ENCODE measurements around the gene ARHGEF1. TPM values are rescaled to one million over a fixed set of nuclear protein-coding genes. Genes with fewer than 3 reads are reported as not detected.

The ARHGEF1 gene
- total RNA-seq, 6 experiments from 2014 or later, result 63.8 to 73.3 (median 68.2) TPM

GRCh38 chr19:41889896-41890295 lies 6.9 kb downstream of the ARHGEF1 start:
- Mint-ChIP-seq H3K27me3 (ENCODE audit: insufficient read depth) (no peaks in the 10 kb centered on the region; the same call in 1 of the 2 replicates), H3K36me3 (ENCODE audit: low read depth) (no peaks in the 10 kb centered on the region; the same call in 1 of the 2 replicates), H3K4me3 (no peak overlapping the region), H3K4me1 (ENCODE audit: low read depth) (peaks cover 29% of the 10 kb centered on the region), H3K27ac (no peak overlapping the region), H3K9me3 (no peaks in the 10 kb centered on the region)
- no peak for TF ChIP-seq CTCF (IDR thresholded peaks at IDR 0.05)
- no peak for DNase-seq

DNA sequence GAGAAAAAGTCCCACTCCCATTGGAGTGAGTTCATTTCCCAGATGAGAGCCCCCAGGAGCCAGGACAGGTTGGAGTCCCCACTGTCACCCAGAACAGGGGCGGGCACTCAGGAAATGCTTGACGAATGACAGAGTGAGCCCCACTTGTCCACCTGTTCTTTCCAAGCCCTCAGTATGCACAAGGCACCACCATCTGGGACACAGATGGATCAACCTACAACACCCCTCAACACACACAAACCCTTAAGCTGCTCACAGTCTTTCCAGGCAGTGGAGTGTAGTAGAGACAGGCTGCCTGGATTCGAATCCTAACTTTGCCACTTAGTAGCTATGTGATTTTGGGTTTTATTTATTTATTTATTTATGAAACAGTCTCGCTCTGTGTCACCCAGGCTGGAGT lies 8.0 kb downstream of the ARHGEF1 start:
- H3K36me3 Mint-ChIP-seq (ENCODE audit: low read depth), result peaks cover 5% of the 10 kb centered on the region; the same call in 1 of the 2 replicates
- peaks cover 24% of the 10 kb centered on the region for H3K4me1 Mint-ChIP-seq (ENCODE audit: low read depth)
- no peaks in the 10 kb centered on the region; the same call in 1 of the 2 replicates for H3K27me3 Mint-ChIP-seq (ENCODE audit: insufficient read depth)
- H3K4me3 Mint-ChIP-seq, result no peak overlapping the region
- no peaks in the 10 kb centered on the region for H3K9me3 Mint-ChIP-seq
- no peak for DNase-seq
- H3K27ac Mint-ChIP-seq, result no peak overlapping the region
- no peak for TF ChIP-seq CTCF (IDR thresholded peaks at IDR 0.05)

GRCh38 chr19:41892173-41892902 lies 9.4 kb downstream of the ARHGEF1 start:
- Mint-ChIP-seq H3K9me3 (no peaks in the 10 kb centered on the region), H3K36me3 (ENCODE audit: low read depth) (peaks cover 5% of the 10 kb centered on the region; the same call in 1 of the 2 replicates), H3K27ac (no peak overlapping the region), H3K27me3 (ENCODE audit: insufficient read depth) (no peaks in the 10 kb centered on the region; the same call in 1 of the 2 replicates), H3K4me3 (no peak overlapping the region), H3K4me1 (ENCODE audit: low read depth) (peaks cover 10% of the 10 kb centered on the region)
- no peak for DNase-seq
- TF ChIP-seq CTCF (IDR thresholded peaks at IDR 0.05), result no peak

DNA sequence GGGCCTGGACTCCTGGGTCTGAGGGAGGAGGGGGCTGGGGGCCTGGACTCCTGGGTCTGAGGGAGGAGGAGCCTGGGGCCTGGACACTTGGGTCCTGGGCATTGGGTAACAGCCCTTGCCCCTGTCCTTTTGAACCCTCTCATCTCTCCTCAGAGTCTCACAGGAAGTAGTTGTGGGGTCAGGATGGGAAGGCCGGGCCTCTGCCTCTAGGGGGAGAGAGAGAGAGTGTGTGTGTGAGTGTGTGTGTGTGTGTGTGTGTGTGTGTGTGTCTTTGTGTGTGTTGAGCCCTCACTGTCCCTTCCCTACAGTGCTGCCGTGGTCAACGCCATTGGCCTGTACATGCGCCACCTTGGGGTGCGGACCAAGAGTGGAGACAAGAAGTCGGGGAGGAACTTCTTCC lies 10.9 kb downstream of the ARHGEF1 start:
- Mint-ChIP-seq H3K27me3 (ENCODE audit: insufficient read depth) (no peaks in the 10 kb centered on the region; the same call in 1 of the 2 replicates), H3K4me3 (no peak overlapping the region), H3K36me3 (ENCODE audit: low read depth) (peaks cover 8% of the 10 kb centered on the region; the same call in 1 of the 2 replicates), H3K4me1 (ENCODE audit: low read depth) (no peaks in the 10 kb centered on the region), H3K27ac (no peak overlapping the region; the same call in 1 of the 2 replicates), H3K9me3 (no peaks in the 10 kb centered on the region)
- no peak for DNase-seq
- TF ChIP-seq CTCF (IDR thresholded peaks at IDR 0.05), result no peak

DNA sequence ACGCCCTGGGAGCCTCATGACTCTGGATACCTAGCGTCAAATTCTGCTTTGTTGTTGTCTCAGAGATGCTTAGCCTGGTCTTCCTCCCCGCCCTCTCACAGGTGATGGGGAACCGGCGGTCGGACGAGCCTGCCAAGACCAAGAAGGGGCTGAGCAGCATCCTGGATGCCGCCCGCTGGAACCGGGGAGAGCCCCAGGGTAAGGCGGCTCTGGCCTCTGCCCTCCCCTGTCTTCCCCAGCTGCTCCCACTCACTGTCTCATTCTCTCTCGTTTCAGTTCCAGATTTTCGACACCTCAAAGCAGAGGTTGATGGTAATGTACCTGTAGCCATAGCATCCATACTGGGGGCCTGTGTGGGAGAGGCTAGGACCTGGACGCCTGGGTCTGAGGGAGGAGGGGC lies 11.4 kb downstream of the ARHGEF1 start:
- Mint-ChIP-seq H3K36me3 (ENCODE audit: low read depth) (peaks cover 8% of the 10 kb centered on the region; the same call in 1 of the 2 replicates), H3K27ac (no peak overlapping the region)

More for the DNA sequence above, 11.4 kb downstream of the ARHGEF1 start:
- H3K4me3 Mint-ChIP-seq, result no peak overlapping the region
- H3K9me3 Mint-ChIP-seq, result no peaks in the 10 kb centered on the region
- no peaks in the 10 kb centered on the region for H3K4me1 Mint-ChIP-seq (ENCODE audit: low read depth)
- H3K27me3 Mint-ChIP-seq (ENCODE audit: insufficient read depth), result no peaks in the 10 kb centered on the region; the same call in 1 of the 2 replicates
- no peak for DNase-seq
- no peak for TF ChIP-seq CTCF (IDR thresholded peaks at IDR 0.05)
